NCI-H2196 (cell line): ENCODE results near the gene TRAF4.
"Not testable (repeated sequence)": the region's sequence is repeated elsewhere in the genome, so short reads cannot be mapped to it uniquely, and the experiment has no call there.

Source experiments
- DNase-seq: peaks from one replicate; lab custom pipeline; 2025; ENCODE audit not compliant: unreplicated experiment; lab: John Stamatoyannopoulos, UW

TRAF4 gene

GRCh38 chr17:28712705-28713415 is 31.0 kb upstream of the TRAF4 start:
- DNase-seq: no peak

GRCh38 chr17:28714281-28714680 is 29.5 kb upstream of the TRAF4 start:
- DNase-seq: no peak

- DNase-seq: no peak
Observed at GRCh38 chr17:28715217-28715616, 28.6 kb upstream of the TRAF4 start.

- no peak for DNase-seq
Observed at GRCh38 chr17:28716740-28717577, 26.9 kb upstream of the TRAF4 start.

GRCh38 chr17:28717578-28718332 is 26.1 kb upstream of the TRAF4 start, which contains the start of gene RAB34:
Gene RAB34, minus strand, starts transcription at chr17:28717868. Its CDS starts 602 bp downstream, at chr17:28717266.
- no peak for DNase-seq

- DNase-seq: no peak
Observed at GRCh38 chr17:28718333-28719020, 25.3 kb upstream of the TRAF4 start.

- DNase-seq: no peak
Observed at GRCh38 chr17:28719021-28719433, 24.8 kb upstream of the TRAF4 start.

- no peak for DNase-seq
Observed at GRCh38 chr17:28720247-28720996, 23.4 kb upstream of the TRAF4 start.

- DNase-seq: not testable (repeated sequence)
Observed at GRCh38 chr17:28720997-28721329, 22.8 kb upstream of the TRAF4 start.

GRCh38 chr17:28722417-28723158 is 21.2 kb upstream of the TRAF4 start:
- no peak for DNase-seq

GRCh38 chr17:28723159-28723835 is 20.5 kb upstream of the TRAF4 start:
- DNase-seq: no peak

- DNase-seq: not testable (repeated sequence)
Observed at GRCh38 chr17:28723836-28724499, 19.8 kb upstream of the TRAF4 start.

- DNase-seq: no peak
Observed at GRCh38 chr17:28724500-28725165, 19.2 kb upstream of the TRAF4 start.

GRCh38 chr17:28725166-28725659 is 18.6 kb upstream of the TRAF4 start:
- DNase-seq: no peak

- DNase-seq: peak; percentile 75
Observed at GRCh38 chr17:28725660-28726225, 18.1 kb upstream of the TRAF4 start.

- DNase-seq: peak; percentile 48
Observed at GRCh38 chr17:28726226-28726626, 17.6 kb upstream of the TRAF4 start, which contains the start of gene TLCD1. Gene TLCD1, minus strand, starts transcription at chr17:28726233. Its CDS starts 136 bp downstream, at chr17:28726097.
